Kidney (tissue), 14 donors: ENCODE data around the gene RABGGTB. TPM values are rescaled to one million over a fixed set of nuclear protein-coding genes. Genes with fewer than 3 reads are reported as not detected.

ENCODE experiments used
- DNase-seq, 5 donors: peaks; one replicate each; pipeline ENCODE4 v3.0.0-alpha.2; 2013 to 2020
- FAIRE-seq: peaks from 2 replicates; lab custom pipeline; 2012; peaks lifted over from hg19 to GRCh38; lab: Jason Lieb, UNC
- H3K27ac ChIP-seq, 2 donors: one replicate each; pipeline ENCODE4 v1.7.0; 2013; ENCODE audit warnings: low read depth in 2 of 2, low read length in 2 of 2, inconsistent platforms in 1 of 2
- H3K27me3 ChIP-seq: one replicate; pipeline ENCODE4 v1.7.1; 2013; ENCODE audit warnings: low read length, inconsistent platforms; ENCODE audit not compliant: control insufficient read depth, insufficient read depth
- H3K36me3 ChIP-seq, 3 donors: one replicate each; pipeline versions ENCODE4 v1.7.0 to v1.7.1; 2013; ENCODE audit warnings: low read length in 3 of 3, control low read depth in 1 of 3, inconsistent platforms in 1 of 3; ENCODE audit not compliant: insufficient read depth in 3 of 3, control insufficient read depth in 2 of 3
- H3K4me1 ChIP-seq, 3 donors: one replicate each; pipeline versions ENCODE4 v1.7.0 to v1.7.1; 2013; ENCODE audit warnings: low read length in 3 of 3, inconsistent platforms in 1 of 3, low read depth in 1 of 3; ENCODE audit not compliant: control insufficient read depth in 2 of 3, insufficient read depth in 2 of 3
- H3K4me3 ChIP-seq, 3 donors: one replicate each; pipeline versions ENCODE4 v1.7.0 to v1.8.1; 2013; ENCODE audit warnings: low read length in 3 of 3, control low read depth in 1 of 3, inconsistent platforms in 1 of 3
- H3K9ac ChIP-seq, 3 donors: one replicate each; pipeline versions ENCODE4 v1.7.0 to v1.7.1; 2013; ENCODE audit warnings: low read length in 3 of 3, control low read depth in 1 of 3, inconsistent platforms in 1 of 3
- H3K9me3 ChIP-seq, 3 donors: one replicate each; pipeline versions ENCODE4 v1.7.0 to v1.7.1; 2013; ENCODE audit warnings: low read length in 3 of 3, control low read depth in 1 of 3, inconsistent platforms in 1 of 3; ENCODE audit not compliant: control insufficient read depth in 2 of 3, insufficient read depth in 1 of 3
- CTCF ChIP-seq: IDR thresholded peaks from 3 replicates; pipeline ENCODE4 v1.5.1; 2012; ENCODE audit warnings: mild to moderate bottlenecking, moderate library complexity, borderline replicate concordance; ENCODE audit not compliant: insufficient read depth; ENCODE audit errors: extremely low read depth
- intact Hi-C: fragments of 100-400 bp; cut with DNase I; formaldehyde crosslinking; loops from one replicate; pipeline ENCODE4 v1.11.1; 2022
- polyA plus RNA-seq: library from polyadenylated mRNA; stranded (reverse); fragments of 350-450 nt; fragmentation: Illumina TruSeq; extraction: RNeasy Lipid Tissue Mini Kit (QIAGEN cat#74804); gene quantifications from one replicate; pipeline ENCODE4 v1.2.3, GENCODE V29; 2014; ENCODE audit warnings: low read depth, low replicate concordance; ENCODE audit not compliant: insufficient read depth
- total RNA-seq: library from RNA; stranded (reverse); fragmentation: NEBNext Ultra II Directional; extraction: Animal tissue kit (Norgen Biotek cat#: 25700); gene quantifications from one replicate; pipeline ENCODE4 v1.2.1, GENCODE V29; 2021
- donor health status: control.
- donor health status: control.
- donor health status: control.
- donor health status: control.
- donor health status: control.
- donor health status: DM: yes; HTN: yes; CAD: no.
- donor health status: Normal renal cell carcinoma (clear cell type).

The RABGGTB gene
- total and polyA plus RNA-seq, 2 donors from 2014 or later = 60.2 to 86.7 TPM

- Histone ChIP-seq H3K27ac (no peak overlapping the region), H3K9me3 (no peaks in the 10 kb centered on the region), H3K4me1 (peaks cover 0 to 8% (median 7%) of the 10 kb centered on the region in 3 donors), H3K9ac (peak overlapping the region; percentile 82 to 100 (median 95)), H3K36me3 (peaks cover 2 to 9% (median 6%) of the 10 kb centered on the region in 3 donors), H3K27me3 (no peaks in the 10 kb centered on the region), H3K4me3 (peak overlapping the region; percentile 66 to 100 (median 100))
- no peak for FAIRE-seq
- no peak for DNase-seq
- TF ChIP-seq CTCF = no peak
- intact Hi-C loops = no loop called here
Observed at GRCh38 chr1:75787524-75787923, 1.5 kb downstream of the RABGGTB start.

GRCh38 chr1:75789988-75790387 lies 3.9 kb downstream of the RABGGTB start:
- Histone ChIP-seq H3K9ac (no peak overlapping the region), H3K4me1 (peaks cover 0 to 8% (median 7%) of the 10 kb centered on the region in 3 donors), H3K36me3 (peaks cover 5 to 24% (median 17%) of the 10 kb centered on the region in 3 donors), H3K9me3 (no peaks in the 10 kb centered on the region), H3K27me3 (no peaks in the 10 kb centered on the region), H3K27ac (no peak overlapping the region), H3K4me3 (no peak overlapping the region)
- DNase-seq (no peak), FAIRE-seq (no peak)
- TF ChIP-seq CTCF = no peak
- intact Hi-C loops = no loop called here

- Histone ChIP-seq H3K4me1 (peaks cover 0 to 11% (median 8%) of the 10 kb centered on the region in 3 donors), H3K9ac (no peak overlapping the region), H3K27me3 (no peaks in the 10 kb centered on the region), H3K9me3 (no peaks in the 10 kb centered on the region), H3K4me3 (no peak overlapping the region), H3K36me3 (peaks cover 5 to 28% (median 20%) of the 10 kb centered on the region in 3 donors), H3K27ac (no peak overlapping the region)
- TF ChIP-seq CTCF = no peak
- FAIRE-seq (no peak), DNase-seq (no peak)
- intact Hi-C loops = no loop called here
Observed at GRCh38 chr1:75791022-75791421, 5.0 kb downstream of the RABGGTB start.

GRCh38 chr1:75792091-75792490 lies 6.0 kb downstream of the RABGGTB start:
- intact Hi-C loops = no loop called here
- H3K27ac ChIP-seq = no peak overlapping the region
- no peaks in the 10 kb centered on the region for H3K9me3 ChIP-seq
- FAIRE-seq (peak; percentile 39), DNase-seq (no peak)
- H3K27me3 ChIP-seq = no peaks in the 10 kb centered on the region
- peaks cover 9 to 28% (median 27%) of the 10 kb centered on the region in 3 donors for H3K36me3 ChIP-seq
- H3K4me1 ChIP-seq = peaks cover 0 to 12% (median 10%) of the 10 kb centered on the region in 3 donors
- H3K9ac ChIP-seq = no peak overlapping the region
- TF ChIP-seq CTCF = no peak
- H3K4me3 ChIP-seq = no peak overlapping the region
